Fibroblast of lung (primary cell): Measurements from ENCODE around the gene DNAJC11. TPM values are rescaled to one million over a fixed set of nuclear protein-coding genes. Genes with fewer than 3 reads are reported as not detected.

Experiments used
- DNase-seq, 2 donors: peaks; one replicate each; pipeline versions ENCODE4 v3.0.0 to v3.0.0-alpha.2; 2010; ENCODE audit warnings: low read depth in 2 of 2
- H2AFZ ChIP-seq: 2 replicates; pipeline ENCODE4 v1.5.1; 2012; ENCODE audit warnings: low read length, control low read depth, inconsistent platforms
- H3K27ac ChIP-seq: 2 replicates; pipeline ENCODE4 v1.5.1; 2011; ENCODE audit warnings: low read length, control low read depth; ENCODE audit not compliant: insufficient read depth
- H3K27me3 ChIP-seq: 2 replicates; pipeline ENCODE4 v1.5.1; 2011; ENCODE audit warnings: mild to moderate bottlenecking, low read length; ENCODE audit not compliant: control insufficient read depth, insufficient read depth
- H3K36me3 ChIP-seq: 2 replicates; pipeline ENCODE4 v1.5.1; 2011; ENCODE audit warnings: low read length; ENCODE audit not compliant: control insufficient read depth, insufficient read depth
- H3K4me1 ChIP-seq: 2 replicates; pipeline ENCODE4 v1.5.1; 2011; ENCODE audit warnings: low read length; ENCODE audit not compliant: control insufficient read depth, insufficient read depth; ENCODE audit errors: extremely low read depth
- H3K4me2 ChIP-seq: 2 replicates; pipeline ENCODE4 v1.5.1; 2011; ENCODE audit warnings: low read length, control low read depth; ENCODE audit not compliant: insufficient read depth; ENCODE audit errors: extremely low read depth
- H3K4me3 ChIP-seq, 4 experiments: fragments of 200-600 bp in 1 of 4; sonication (generic) in 1 of 4; replicated peaks in 1 of 4; 2 replicates each; pipeline ENCODE4 v1.5.1; 2011 to 2016; ENCODE audit warnings: low read length in 4 of 4, low read depth in 3 of 4, mild to moderate bottlenecking in 3 of 4, control low read depth in 2 of 4, inconsistent platforms in 1 of 4, mixed read lengths in 1 of 4; ENCODE audit not compliant: insufficient read depth in 1 of 4; ENCODE audit errors: control extremely low read depth in 1 of 4
- H3K79me2 ChIP-seq: 2 replicates; pipeline ENCODE4 v1.5.1; 2012; ENCODE audit warnings: mild to moderate bottlenecking, low read length, inconsistent platforms; ENCODE audit not compliant: control insufficient read depth, insufficient read depth
- H3K9ac ChIP-seq: 2 replicates; pipeline ENCODE4 v1.5.1; 2011; ENCODE audit warnings: mild to moderate bottlenecking, low read length, control low read depth; ENCODE audit not compliant: insufficient read depth
- H3K9me3 ChIP-seq: 2 replicates; pipeline ENCODE4 v1.5.1; 2012; ENCODE audit warnings: low read depth, low read length; ENCODE audit not compliant: control insufficient read depth, insufficient read depth
- H4K20me1 ChIP-seq: 2 replicates; pipeline ENCODE4 v1.5.1; 2011; ENCODE audit warnings: low read length; ENCODE audit not compliant: control insufficient read depth, insufficient read depth; ENCODE audit errors: extremely low read depth
- EZH2 ChIP-seq: IDR thresholded peaks from 2 replicates; pipeline ENCODE4 v1.5.1; 2012; ENCODE audit warnings: low read length, control low read depth, mild to moderate bottlenecking; ENCODE audit errors: missing control alignments
- polyA plus RNA-seq, 2 donors: library from polyadenylated mRNA; depleted of rRNA in 1 of 2; stranded (reverse) in 1 of 2; unstranded in 1 of 2; fragments of >200 nt; gene quantifications; 2 replicates each; pipeline ENCODE4 v1.2.1, GENCODE V29; 2011 to 2012; ENCODE audit warnings: missing spikeins in 1 of 2
- total RNA-seq: library from RNA; depleted of rRNA; stranded (reverse); fragments of >200 nt; gene quantifications from 2 replicates; pipeline ENCODE4 v1.2.1, GENCODE V29; 2014
- TF ChIP-seq, protein P1 (sequence below), 2 donors: IDR thresholded peaks in 1 of 2; conservative IDR thresholded peaks in 1 of 2; 1 replicate in 1 of 2; 2 replicates in 1 of 2; pipeline ENCODE4 v1.5.1; 2011 to 2012; ENCODE audit warnings: low read length in 2 of 2, control low read depth in 1 of 2, inconsistent platforms in 1 of 2, low read depth in 1 of 2, mild to moderate bottlenecking in 1 of 2

The DNAJC11 gene
- total and polyA plus RNA-seq, 2 donors (not counting 1 experiment from before 2014, with no cell fraction given) = 31.8 to 35.2 TPM

DNA sequence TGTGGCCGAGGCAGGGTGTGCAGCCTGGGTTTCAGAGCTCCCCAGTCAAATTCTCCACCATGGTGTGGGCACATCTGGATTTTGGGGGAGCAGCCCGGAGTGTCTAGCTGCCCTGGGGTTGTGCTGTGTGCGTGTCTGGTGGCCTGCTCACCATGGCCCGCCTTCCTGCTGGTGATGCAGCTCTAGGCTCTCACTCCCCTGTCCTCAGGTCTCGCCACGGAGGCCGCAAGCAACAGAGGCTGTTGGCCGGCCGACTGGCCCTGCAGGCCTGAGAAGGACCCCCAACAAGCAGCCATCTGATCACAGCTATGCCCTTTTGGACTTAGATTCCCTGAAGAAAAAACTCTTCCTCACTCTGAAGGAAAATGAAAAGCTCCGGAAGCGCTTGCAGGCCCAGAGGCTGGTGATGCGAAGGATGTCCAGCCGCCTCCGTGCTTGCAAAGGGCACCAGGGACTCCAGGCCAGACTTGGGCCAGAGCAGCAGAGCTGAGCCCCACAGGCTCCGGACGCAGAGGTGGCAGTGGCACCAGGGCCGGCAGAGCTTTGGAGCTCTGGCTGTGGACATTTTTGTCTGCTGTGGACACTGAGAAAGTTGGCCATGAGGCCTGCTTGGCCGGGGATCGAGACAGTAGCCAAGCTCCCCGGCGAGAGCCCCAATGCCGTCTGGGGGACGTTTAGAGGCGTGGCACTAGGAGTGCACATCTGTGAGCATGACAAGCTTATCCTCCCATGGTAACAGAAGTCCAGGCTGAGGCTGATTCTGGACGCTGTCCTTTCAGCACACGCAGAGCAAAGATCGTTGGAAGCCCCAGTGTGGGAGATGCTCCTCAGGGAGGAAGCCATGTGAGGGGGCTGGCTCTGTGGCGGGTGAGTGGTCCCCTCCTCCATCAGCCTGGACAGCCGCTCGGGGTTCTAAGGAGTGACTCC is 68.8 kb downstream of the DNAJC11 start:
- Histone ChIP-seq H3K4me1 (peaks cover 1% of the 10 kb centered on the region), H2AFZ (no peak overlapping the region), H3K27me3 (no peaks in the 10 kb centered on the region), H3K4me2 (no peak overlapping the region), H3K36me3 (peaks cover 35% of the 10 kb centered on the region), H3K79me2 (peaks cover 6% of the 10 kb centered on the region), H3K4me3 (no peak overlapping the region), H3K9ac (no peak overlapping the region), H3K27ac (no peak overlapping the region), H3K9me3 (no peaks in the 10 kb centered on the region), H4K20me1 (no peaks in the 10 kb centered on the region)
- no peak for TF ChIP-seq EZH2
- TF ChIP-seq, protein P1, sequence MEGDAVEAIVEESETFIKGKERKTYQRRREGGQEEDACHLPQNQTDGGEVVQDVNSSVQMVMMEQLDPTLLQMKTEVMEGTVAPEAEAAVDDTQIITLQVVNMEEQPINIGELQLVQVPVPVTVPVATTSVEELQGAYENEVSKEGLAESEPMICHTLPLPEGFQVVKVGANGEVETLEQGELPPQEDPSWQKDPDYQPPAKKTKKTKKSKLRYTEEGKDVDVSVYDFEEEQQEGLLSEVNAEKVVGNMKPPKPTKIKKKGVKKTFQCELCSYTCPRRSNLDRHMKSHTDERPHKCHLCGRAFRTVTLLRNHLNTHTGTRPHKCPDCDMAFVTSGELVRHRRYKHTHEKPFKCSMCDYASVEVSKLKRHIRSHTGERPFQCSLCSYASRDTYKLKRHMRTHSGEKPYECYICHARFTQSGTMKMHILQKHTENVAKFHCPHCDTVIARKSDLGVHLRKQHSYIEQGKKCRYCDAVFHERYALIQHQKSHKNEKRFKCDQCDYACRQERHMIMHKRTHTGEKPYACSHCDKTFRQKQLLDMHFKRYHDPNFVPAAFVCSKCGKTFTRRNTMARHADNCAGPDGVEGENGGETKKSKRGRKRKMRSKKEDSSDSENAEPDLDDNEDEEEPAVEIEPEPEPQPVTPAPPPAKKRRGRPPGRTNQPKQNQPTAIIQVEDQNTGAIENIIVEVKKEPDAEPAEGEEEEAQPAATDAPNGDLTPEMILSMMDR (conservative IDR thresholded peaks at IDR 0.05 in 1 of 2, IDR thresholded peaks at IDR 0.05 in 1 of 2; ENCODE audit: low read depth in 1 of 2, low read length in 2 of 2) = no peak
- no peak for DNase-seq

DNA sequence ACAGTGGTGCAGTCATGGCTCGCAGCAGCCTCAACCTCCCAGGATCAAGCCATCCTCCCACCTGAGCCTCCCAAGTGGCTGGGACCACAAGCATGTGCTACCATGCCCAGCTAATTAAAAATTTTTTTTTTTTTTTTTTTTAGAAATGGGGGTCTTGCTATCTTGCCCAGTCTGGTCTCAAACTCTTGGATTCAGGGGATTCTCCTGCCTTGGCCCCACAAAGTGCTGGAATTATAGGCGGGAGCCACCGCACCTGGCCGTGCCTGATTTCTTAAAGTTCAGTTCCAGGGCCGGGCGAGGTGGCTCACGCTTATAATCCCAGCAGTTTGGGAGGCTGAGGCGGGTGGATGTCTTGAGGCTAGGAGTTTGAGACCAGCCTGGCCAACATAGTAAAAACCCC is 70.6 kb downstream of the DNAJC11 start:
- Histone ChIP-seq H3K9ac (no peak overlapping the region), H3K27ac (no peak overlapping the region), H3K4me1 (no peaks in the 10 kb centered on the region), H3K27me3 (no peaks in the 10 kb centered on the region), H3K4me2 (no peak overlapping the region), H3K4me3 (no peak overlapping the region), H2AFZ (no peak overlapping the region), H4K20me1 (no peaks in the 10 kb centered on the region), H3K36me3 (peaks cover 34% of the 10 kb centered on the region), H3K79me2 (peaks cover 22% of the 10 kb centered on the region), H3K9me3 (no peaks in the 10 kb centered on the region)
- DNase-seq = no peak
- no peak for TF ChIP-seq EZH2
- TF ChIP-seq, protein P1 (conservative IDR thresholded peaks at IDR 0.05 in 1 of 2, IDR thresholded peaks at IDR 0.05 in 1 of 2; ENCODE audit: low read depth in 1 of 2, low read length in 2 of 2) = no peak

DNA sequence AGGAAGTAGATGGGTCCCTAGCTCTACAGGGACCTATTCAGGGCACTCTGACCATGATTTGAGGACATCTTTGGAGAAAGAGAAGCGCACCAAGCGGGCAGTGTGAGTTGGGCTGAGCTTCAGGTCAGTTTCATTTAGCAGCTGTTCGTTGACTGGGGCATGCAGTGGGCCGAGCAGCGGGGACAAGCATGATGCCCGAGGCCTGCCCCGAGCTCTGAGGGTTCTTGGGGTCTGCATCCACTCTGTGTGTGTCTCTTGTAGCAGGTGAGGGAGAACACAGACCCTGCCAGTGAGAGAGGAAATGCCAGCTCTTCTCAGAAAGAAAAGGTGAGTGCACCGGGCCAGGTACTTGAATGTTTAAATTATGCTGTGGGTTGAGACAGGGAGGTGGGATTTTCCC is 71.6 kb downstream of the DNAJC11 start:
- no peak overlapping the region for H3K4me2 ChIP-seq
- no peak for DNase-seq
- H3K36me3 ChIP-seq = peaks cover 32% of the 10 kb centered on the region
- H3K9me3 ChIP-seq = no peaks in the 10 kb centered on the region
- no peak overlapping the region for H3K27ac ChIP-seq
- H4K20me1 ChIP-seq = no peaks in the 10 kb centered on the region
- no peaks in the 10 kb centered on the region for H3K27me3 ChIP-seq
- peaks cover 29% of the 10 kb centered on the region for H3K79me2 ChIP-seq
- H3K4me1 ChIP-seq = no peaks in the 10 kb centered on the region
- no peak overlapping the region for H3K4me3 ChIP-seq
- H2AFZ ChIP-seq = no peak overlapping the region
- no peak overlapping the region for H3K9ac ChIP-seq
- TF ChIP-seq, protein P1 (conservative IDR thresholded peaks at IDR 0.05 in 1 of 2, IDR thresholded peaks at IDR 0.05 in 1 of 2; ENCODE audit: low read depth in 1 of 2, low read length in 2 of 2) = no peak
- TF ChIP-seq EZH2 = no peak
